Measurements from ENCODE around the gene CCDC90B.
"Not testable (repeated sequence)": the region's sequence is repeated elsewhere in the genome, so short reads cannot be mapped to it uniquely, and the experiment has no call there.

CCDC90B gene

GRCh38 chr11:83287631-83288030 lies 1.5 kb upstream of the CCDC90B start:
- peak; percentile 36 for DNase-seq (ENCODE audit: low spot score)

- DNase-seq (ENCODE audit: low spot score) = peak; percentile 21
Observed at GRCh38 chr11:83285151-83285770, 906 bp downstream of the CCDC90B start.

- DNase-seq (ENCODE audit: low spot score) = no peak
Observed at GRCh38 chr11:83284501-83285150, 1.5 kb downstream of the CCDC90B start.

DNA sequence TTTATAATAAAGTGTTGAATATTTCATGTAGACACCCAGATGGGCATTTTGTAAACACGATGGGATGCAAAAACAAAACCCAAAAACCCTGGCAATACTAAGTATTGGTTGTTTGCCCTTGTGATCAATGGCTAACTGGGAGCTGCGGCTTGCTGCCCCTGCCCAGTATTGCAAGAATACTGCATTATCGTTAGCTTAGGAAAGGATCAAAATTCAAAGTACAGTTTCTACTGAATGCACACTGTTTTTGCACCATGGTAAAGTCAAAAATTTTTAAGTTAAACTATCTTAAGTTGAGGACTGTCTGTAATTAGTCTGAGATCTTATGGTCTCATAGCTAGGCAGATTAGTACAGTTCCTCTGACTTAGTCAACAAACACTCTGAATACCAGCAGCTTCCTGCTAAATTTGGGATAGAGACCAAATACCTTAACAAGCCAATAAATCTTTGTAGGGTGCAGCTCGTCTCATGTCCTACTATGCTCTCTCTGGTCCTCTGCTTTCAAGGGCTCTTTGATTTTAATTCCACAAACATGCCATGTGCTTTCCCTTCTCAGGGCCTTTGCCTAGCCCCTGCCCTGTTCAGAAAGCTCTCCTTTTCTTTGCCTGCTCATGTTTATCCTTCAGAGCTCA lies 4.0 kb downstream of the CCDC90B start:
- no peak for DNase-seq (ENCODE audit: low spot score)

GRCh38 chr11:83280256-83280655 lies 5.9 kb downstream of the CCDC90B start:
- no peak for DNase-seq (ENCODE audit: low spot score)

DNA sequence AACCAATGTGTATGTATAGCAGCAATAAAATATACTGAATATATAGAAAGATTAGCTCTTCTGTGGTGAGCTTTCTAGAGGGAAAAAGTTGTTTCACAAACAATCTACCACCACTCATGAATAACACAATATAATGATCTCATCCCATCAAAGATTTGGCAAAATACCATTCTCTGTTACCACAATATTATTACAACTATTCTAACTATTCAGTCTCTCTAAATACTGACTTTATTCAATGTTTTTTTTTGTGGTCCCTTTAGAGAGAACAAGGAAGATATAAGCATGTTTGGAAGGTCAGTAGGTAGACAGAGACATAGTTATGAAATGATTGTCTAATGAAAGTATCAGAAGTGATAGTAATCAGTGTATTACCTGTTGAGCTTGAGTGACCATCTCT lies 7.8 kb downstream of the CCDC90B start:
- DNase-seq (ENCODE audit: low spot score) = no peak

DNA sequence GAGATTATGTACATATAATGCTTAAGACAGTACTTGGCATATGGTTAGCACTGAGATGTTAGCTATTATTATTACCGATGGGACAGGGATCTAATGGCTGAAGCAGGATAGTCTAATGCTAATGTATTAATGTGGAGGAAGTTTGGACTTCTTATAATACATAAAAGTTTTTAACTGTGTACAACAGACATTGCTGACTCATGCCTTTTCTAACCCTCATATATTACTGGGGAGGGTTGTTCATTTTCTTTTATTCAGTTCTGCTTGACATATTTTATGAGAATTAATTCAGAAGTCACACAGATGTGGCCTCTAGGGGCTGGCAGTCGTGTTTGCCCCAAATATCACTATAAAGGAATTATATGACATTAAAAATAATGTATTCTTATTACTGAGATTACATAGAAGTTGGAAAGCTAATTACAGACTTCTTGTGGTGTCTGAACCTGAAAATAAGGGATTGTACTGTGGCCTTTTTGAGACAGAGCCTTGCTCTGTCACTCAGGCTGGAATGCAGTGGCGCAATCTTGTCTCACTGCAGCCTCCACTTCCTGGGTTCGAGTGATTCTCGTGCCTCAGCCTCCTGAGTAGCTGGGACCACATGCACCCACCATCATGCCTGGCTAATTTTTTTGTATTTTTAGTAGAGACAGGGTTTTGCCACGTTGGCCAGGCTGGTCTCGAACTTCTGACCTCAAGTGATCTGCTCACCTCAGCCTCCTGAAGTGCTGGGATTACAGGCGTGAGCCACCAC lies 10.1 kb downstream of the CCDC90B start:
- DNase-seq (ENCODE audit: low spot score) = no peak

DNA sequence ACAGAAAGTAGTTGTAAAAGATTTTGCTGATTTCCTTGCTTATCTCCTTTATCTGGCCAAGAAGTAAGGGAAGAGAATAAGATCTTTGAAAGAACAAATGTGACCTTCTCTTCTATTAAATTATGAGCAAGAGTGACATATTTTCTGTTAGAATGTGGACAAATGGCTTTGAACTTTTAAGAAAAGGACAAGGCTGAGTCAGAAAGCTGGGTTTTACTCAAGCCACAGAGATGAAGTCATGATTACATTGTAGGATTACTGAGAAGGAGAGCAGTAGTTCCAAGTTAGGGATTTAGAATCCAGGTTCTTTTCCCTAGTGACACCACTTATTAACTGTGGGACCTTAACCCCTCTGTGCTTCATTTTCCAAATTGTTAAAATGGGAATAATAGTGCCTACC lies 13.5 kb downstream of the CCDC90B start:
- DNase-seq (ENCODE audit: low spot score) = no peak

GRCh38 chr11:83271734-83272133 lies 14.4 kb downstream of the CCDC90B start:
- not testable (repeated sequence) for DNase-seq (ENCODE audit: low spot score)

GRCh38 chr11:83269080-83269479 lies 17.1 kb downstream of the CCDC90B start:
- DNase-seq (ENCODE audit: low spot score) = not testable (repeated sequence)

DNA sequence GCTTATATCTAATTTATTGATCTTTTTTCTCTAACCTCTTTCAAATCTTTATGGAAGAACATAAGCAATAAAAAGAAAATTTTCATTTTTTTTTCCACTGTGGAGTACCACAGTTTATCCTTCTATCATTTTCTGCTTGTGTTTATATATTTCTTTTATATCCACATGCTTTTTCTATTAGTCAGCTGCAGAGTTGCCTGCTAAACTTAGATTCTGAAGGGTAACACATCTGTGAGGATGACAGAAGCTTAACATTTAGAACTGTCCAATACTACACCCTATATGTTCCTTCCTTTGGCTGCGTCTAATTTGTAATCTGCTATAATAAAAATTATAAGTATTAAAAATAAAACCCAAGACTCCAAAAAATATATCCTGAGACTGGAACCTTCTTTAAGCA lies 20.8 kb downstream of the CCDC90B start:
- DNase-seq (ENCODE audit: low spot score) = no peak

GRCh38 chr11:83259559-83259958 lies 26.6 kb downstream of the CCDC90B start:
- no peak for DNase-seq (ENCODE audit: low spot score)

GRCh38 chr11:83257761-83258168 lies 28.4 kb downstream of the CCDC90B start:
- no peak for DNase-seq (ENCODE audit: low spot score)

DNA sequence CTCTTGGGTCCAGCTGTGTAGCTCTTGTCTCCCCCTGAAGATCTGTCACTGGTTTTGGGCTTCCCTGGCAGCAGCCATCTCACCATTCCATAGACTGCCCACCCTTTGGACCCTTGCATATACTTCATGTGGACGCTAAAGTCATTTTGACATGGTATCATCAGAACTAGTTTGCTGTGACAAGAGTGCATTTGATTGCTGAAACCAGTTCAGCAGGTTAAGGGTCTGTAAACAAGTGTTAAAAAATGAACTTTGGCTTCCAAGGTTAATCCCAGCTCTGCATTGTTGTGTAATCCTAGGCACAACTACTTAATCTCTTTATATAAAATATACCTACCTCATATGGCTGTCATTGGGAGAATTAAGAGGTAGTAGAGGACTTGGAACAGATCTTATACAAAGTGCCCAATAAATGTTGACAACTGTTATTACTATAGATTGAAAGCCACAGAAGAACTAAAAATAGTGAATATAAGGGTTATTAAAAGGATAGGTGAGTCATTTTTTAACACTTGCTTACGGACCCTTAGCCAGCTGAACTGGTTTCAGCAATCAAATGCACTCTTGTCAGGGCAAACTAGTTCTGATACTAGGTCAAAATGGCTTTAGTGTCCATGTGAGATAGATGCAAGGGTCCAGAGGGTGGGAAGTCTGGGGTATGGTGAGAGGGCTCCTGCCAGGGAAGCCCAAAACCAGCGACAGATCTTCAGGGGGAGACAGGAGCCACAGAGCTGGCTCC lies 29.4 kb downstream of the CCDC90B start:
- no peak for DNase-seq (ENCODE audit: low spot score)

DNA sequence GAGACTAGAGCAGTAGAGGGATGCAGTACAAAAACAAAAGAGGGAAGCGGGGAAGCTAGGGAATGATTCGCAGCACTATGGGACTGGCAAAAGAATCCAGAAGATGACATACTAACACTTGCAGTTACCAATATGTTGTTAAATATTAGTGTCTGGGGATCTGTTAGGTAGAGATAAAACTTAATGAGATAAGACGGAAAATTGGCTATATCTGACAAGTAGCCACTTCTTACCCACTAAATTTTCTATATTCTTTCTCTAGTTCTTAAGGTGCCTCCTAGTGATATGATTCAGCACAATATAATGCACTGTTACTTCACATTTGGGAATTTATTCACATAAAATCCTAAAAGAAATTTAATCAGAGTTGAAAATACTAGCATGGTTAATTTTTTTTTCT lies 30.8 kb downstream of the CCDC90B start:
- DNase-seq (ENCODE audit: low spot score) = peak; percentile 12

GRCh38 chr11:83252941-83253340 lies 33.2 kb downstream of the CCDC90B start:
- no peak for DNase-seq (ENCODE audit: low spot score)

GRCh38 chr11:83252266-83252665 lies 33.9 kb downstream of the CCDC90B start:
- DNase-seq (ENCODE audit: low spot score) = no peak

DNA sequence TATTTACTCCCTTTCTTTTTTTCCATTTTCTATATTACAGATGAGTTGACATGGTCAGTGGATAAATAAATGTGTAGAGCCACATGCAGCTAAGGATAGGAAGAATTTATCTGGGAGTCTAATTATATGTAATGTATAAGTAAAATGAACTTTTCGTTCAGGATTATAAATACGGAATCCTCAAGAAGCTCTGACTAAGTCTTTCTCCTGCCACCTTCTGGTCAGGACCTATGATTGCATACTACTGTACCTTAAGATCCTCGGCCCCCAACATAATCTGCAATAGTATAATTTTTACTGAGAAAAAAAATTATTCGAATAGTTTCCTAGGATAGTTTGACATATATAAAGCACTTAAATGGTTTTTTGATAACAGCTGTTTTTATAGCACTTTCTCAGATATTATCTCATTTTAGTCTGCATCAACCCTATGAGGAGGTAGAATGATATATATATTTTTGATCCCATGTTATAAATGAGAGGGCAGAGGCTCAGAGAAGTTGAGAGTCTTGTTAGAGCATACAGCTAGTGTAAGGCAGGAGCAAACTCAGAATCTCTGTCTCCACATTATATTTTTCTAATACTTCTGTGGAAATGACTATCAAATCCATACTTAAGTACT lies 36.1 kb downstream of the CCDC90B start:
- peak; percentile 60 for DNase-seq (ENCODE audit: low spot score)

- DNase-seq (ENCODE audit: low spot score) = no peak
Observed at GRCh38 chr11:83249445-83249844, 36.7 kb downstream of the CCDC90B start.

GRCh38 chr11:83241291-83241946 lies 44.7 kb downstream of the CCDC90B start:
- peak; percentile 43 for DNase-seq (ENCODE audit: low spot score)

DNA sequence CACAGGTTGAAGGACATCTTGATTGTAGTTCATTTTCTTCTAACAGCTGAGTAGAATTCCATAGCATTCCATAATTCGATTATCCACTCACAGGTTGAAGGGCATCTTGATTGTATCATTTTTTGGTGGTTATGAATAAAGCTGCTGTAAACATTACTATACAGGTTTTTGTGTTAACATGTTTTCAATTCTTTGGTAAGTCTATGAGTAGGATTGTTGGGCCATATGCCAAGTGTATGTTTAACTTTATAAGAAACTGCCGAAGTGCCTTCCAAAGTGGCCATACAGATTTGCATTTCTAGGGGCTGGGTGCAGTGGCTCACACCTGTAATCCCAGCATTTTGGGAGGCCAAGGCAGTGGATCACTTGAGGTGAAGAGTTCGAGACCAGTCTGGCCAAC lies 48.1 kb downstream of the CCDC90B start:
- no peak for DNase-seq (ENCODE audit: low spot score)
